ENCODE results near the gene ANO3.

ANO3 gene

GRCh38 chr11:26597899-26598298 lies 266.0 kb downstream of the ANO3 start:
- no peak for TF ChIP-seq CTCF (IDR thresholded peaks at IDR 0.05; ENCODE audit: low read depth, low read length)
- no peak overlapping the region for H3K4me3 ChIP-seq (ENCODE audit: low read depth, low read length)

- TF ChIP-seq CTCF (IDR thresholded peaks at IDR 0.05; ENCODE audit: low read depth, low read length): no peak
These were observed 267.5 kb downstream of the ANO3 start for GRCh38 chr11:26599425-26599824.

GRCh38 chr11:26599876-26600434 lies 268.0 kb downstream of the ANO3 start:
- no peak overlapping the region for H3K4me3 ChIP-seq (ENCODE audit: low read depth, low read length)
- no peak for TF ChIP-seq CTCF (IDR thresholded peaks at IDR 0.05; ENCODE audit: low read depth, low read length)

More at GRCh38 chr11:26599425-26599824, 267.5 kb downstream of the ANO3 start:
- no peak overlapping the region for H3K4me3 ChIP-seq (ENCODE audit: low read depth, low read length)

GRCh38 chr11:26607725-26608506 lies 276.0 kb downstream of the ANO3 start:
- no peak for TF ChIP-seq CTCF (IDR thresholded peaks at IDR 0.05; ENCODE audit: low read depth, low read length)
- no peak overlapping the region for H3K4me3 ChIP-seq (ENCODE audit: low read depth, low read length)

- no peak overlapping the region for H3K4me3 ChIP-seq (ENCODE audit: low read depth, low read length)
- TF ChIP-seq CTCF (IDR thresholded peaks at IDR 0.05; ENCODE audit: low read depth, low read length): no peak
These were observed 276.7 kb downstream of the ANO3 start for GRCh38 chr11:26608507-26609146.

GRCh38 chr11:26613759-26614158 lies 281.8 kb downstream of the ANO3 start:
- no peak overlapping the region for H3K4me3 ChIP-seq (ENCODE audit: low read depth, low read length)
- TF ChIP-seq CTCF (IDR thresholded peaks at IDR 0.05; ENCODE audit: low read depth, low read length): no peak

- TF ChIP-seq CTCF (IDR thresholded peaks at IDR 0.05; ENCODE audit: low read depth, low read length): no peak
These were observed 286.5 kb downstream of the ANO3 start for GRCh38 chr11:26618441-26618840.

More at GRCh38 chr11:26618441-26618840, 286.5 kb downstream of the ANO3 start:
- no peak overlapping the region for H3K4me3 ChIP-seq (ENCODE audit: low read depth, low read length)

Data from WI38 (cell line).